ENCODE results near the gene WAPL. TPM values are rescaled to one million over a fixed set of nuclear protein-coding genes. Genes with fewer than 3 reads are reported as not detected.
A peak's percentile ranks its signal among the peaks of the same experiment; 100 is the strongest.

The WAPL gene
- total RNA-seq, 1 experiment from 2014 or later: 39.5 TPM

- DNase-seq (ENCODE audit: low spot score): no peak
- in situ Hi-C loops (cut with HindIII; ENCODE audit: low sequenced_read_pairs): no loop called here
Observed at GRCh38 chr10:86434656-86435055, 86.9 kb downstream of the WAPL start.

- DNase-seq (ENCODE audit: low spot score): no peak
- in situ Hi-C loops (cut with HindIII; ENCODE audit: low sequenced_read_pairs): no loop called here
Observed at GRCh38 chr10:86423739-86424138, 97.9 kb downstream of the WAPL start.

GRCh38 chr10:86419101-86419500 is 102.5 kb downstream of the WAPL start:
- in situ Hi-C loops (cut with HindIII; ENCODE audit: low sequenced_read_pairs): no loop called here
- no peak for DNase-seq (ENCODE audit: low spot score)

GRCh38 chr10:86415583-86415982 is 106.0 kb downstream of the WAPL start:
- DNase-seq (ENCODE audit: low spot score): no peak
- in situ Hi-C loops (cut with HindIII; ENCODE audit: low sequenced_read_pairs): no loop called here

- in situ Hi-C loops (cut with HindIII; ENCODE audit: low sequenced_read_pairs): no loop called here
- no peak for DNase-seq (ENCODE audit: low spot score)
Observed at GRCh38 chr10:86415116-86415515, 106.5 kb downstream of the WAPL start.

GRCh38 chr10:86413046-86413728 is 108.4 kb downstream of the WAPL start:
- no peak for DNase-seq (ENCODE audit: low spot score)
- in situ Hi-C loops (cut with HindIII; ENCODE audit: low sequenced_read_pairs): no loop called here

- DNase-seq (ENCODE audit: low spot score): no peak
- in situ Hi-C loops (cut with HindIII; ENCODE audit: low sequenced_read_pairs): no loop called here
Observed at GRCh38 chr10:86411852-86412560, 109.6 kb downstream of the WAPL start.

- DNase-seq (ENCODE audit: low spot score): no peak
- in situ Hi-C loops (cut with HindIII; ENCODE audit: low sequenced_read_pairs): no loop called here
Observed at GRCh38 chr10:86411281-86411841, 110.2 kb downstream of the WAPL start.

GRCh38 chr10:86410542-86411124 is 111.0 kb downstream of the WAPL start:
- no peak for DNase-seq (ENCODE audit: low spot score)
- in situ Hi-C loops (cut with HindIII; ENCODE audit: low sequenced_read_pairs): no loop called here

GRCh38 chr10:86409183-86409582 is 112.4 kb downstream of the WAPL start:
- in situ Hi-C loops (cut with HindIII; ENCODE audit: low sequenced_read_pairs): no loop called here
- no peak for DNase-seq (ENCODE audit: low spot score)

- in situ Hi-C loops (cut with HindIII; ENCODE audit: low sequenced_read_pairs): no loop called here
Observed at GRCh38 chr10:86403183-86403797, 118.3 kb downstream of the WAPL start.

GRCh38 chr10:86402283-86402941 is 119.2 kb downstream of the WAPL start:
- in situ Hi-C loops (cut with HindIII; ENCODE audit: low sequenced_read_pairs): no loop called here
- peak; percentile 62 for DNase-seq (ENCODE audit: low spot score)

More at GRCh38 chr10:86403183-86403797, 118.3 kb downstream of the WAPL start:
- DNase-seq (ENCODE audit: low spot score): no peak

- peak; percentile 8 for DNase-seq (ENCODE audit: low spot score)
- in situ Hi-C loops (cut with HindIII; ENCODE audit: low sequenced_read_pairs): no loop called here
Observed at GRCh38 chr10:86401588-86402282, 119.9 kb downstream of the WAPL start.

GRCh38 chr10:86400705-86401587 is 120.6 kb downstream of the WAPL start:
- peak; percentile 42 for DNase-seq (ENCODE audit: low spot score)
- in situ Hi-C loops (cut with HindIII; ENCODE audit: low sequenced_read_pairs): no loop called here

GRCh38 chr10:86399879-86400704 is 121.5 kb downstream of the WAPL start:
- peak; percentile 86 for DNase-seq (ENCODE audit: low spot score)
- in situ Hi-C loops (cut with HindIII; ENCODE audit: low sequenced_read_pairs): no loop called here

GRCh38 chr10:86399514-86399878 is 122.1 kb downstream of the WAPL start:
- DNase-seq (ENCODE audit: low spot score): no peak
- in situ Hi-C loops (cut with HindIII; ENCODE audit: low sequenced_read_pairs): no loop called here

GRCh38 chr10:86397120-86397519 is 124.5 kb downstream of the WAPL start:
- DNase-seq (ENCODE audit: low spot score): no peak
- in situ Hi-C loops (cut with HindIII; ENCODE audit: low sequenced_read_pairs): no loop called here
